Measurements from ENCODE around the gene PPM1H. TPM values are rescaled to one million over a fixed set of nuclear protein-coding genes. Genes with fewer than 3 reads are reported as not detected.

The PPM1H gene
- total and polyA plus RNA-seq, 10 of the 15 experiments (the other 5 are each of a cell fraction or from before 2014, with no cell fraction given), result 0.11 to 0.83 (median 0.49) TPM

GRCh38 chr12:62691309-62691708, 243.6 kb downstream of the PPM1H start:
- Histone ChIP-seq H3K9me3 (replicated peaks; ENCODE audit: control insufficient read depth, insufficient read depth, low read length) (no peaks in the 10 kb centered on the region), H3K9ac (ENCODE audit: control insufficient read depth, insufficient read depth, low read length) (no peak overlapping the region), H3K4me2 (ENCODE audit: control insufficient read depth, insufficient read depth) (no peak overlapping the region), H3K27me3 (replicated peaks in 1 of 2; ENCODE audit: control insufficient read depth in 2 of 2, insufficient read depth in 2 of 2, low read length in 1 of 2) (no peaks in the 10 kb centered on the region; a peak in 1 of 4 replicates), H3K27ac (ENCODE audit: control insufficient read depth, insufficient read depth) (no peak overlapping the region), H3K4me1 (ENCODE audit: control insufficient read depth, insufficient read depth, low read length) (no peaks in the 10 kb centered on the region; the same call in 1 of the 2 replicates), H3K4me3 (no peak overlapping the region), H2AFZ (ENCODE audit: control insufficient read depth, low read depth, low read length) (no peak overlapping the region), H3K36me3 (ENCODE audit: control insufficient read depth in 2 of 2, insufficient read depth in 2 of 2, low read length in 1 of 2) (no peaks in the 10 kb centered on the region), H4K20me1 (ENCODE audit: control insufficient read depth, insufficient read depth) (no peaks in the 10 kb centered on the region), H3K79me2 (ENCODE audit: control insufficient read depth, insufficient read depth, low read length) (no peaks in the 10 kb centered on the region)
- WGBS (ENCODE audit: insufficient coverage, insufficient replicate concordance, low lambda C conversion rate, missing lambda C conversion rate), result 63% methylated on average over 3 of the region's 3 CpGs
- DNase-seq (ENCODE audit: low read depth, low spot score) (no peak), ATAC-seq (no peak), FAIRE-seq (no peak)
- no TSS peak for BruUV-seq (replicated peaks)
- in situ Hi-C loops (cut with MboI) (no loop called here), intact Hi-C loops (cut with micrococcal nuclease; ENCODE audit: unreplicated experiment) (no loop called here)
- RAD21 ChIA-PET (ENCODE audit: unreplicated experiment), result no interaction called here
- TF ChIP-seq NR2C1 (IDR thresholded peaks at IDR 0.05), result peak; percentile 59
- peak; percentile 54 for TF ChIP-seq NR2F1 (conservative IDR thresholded peaks at IDR 0.05)
- TF ChIP-seq BHLHE40 (IDR thresholded peaks at IDR 0.05; ENCODE audit: borderline replicate concordance in 1 of 2, low read depth in 2 of 2, low read length in 1 of 2), result peak in 1 of 2 experiments; percentile 33; a peak in 1 of 4 replicates
- no peak for TF ChIP-seq USF2 (IDR thresholded peaks at IDR 0.05; ENCODE audit: borderline replicate concordance, low read depth, low read length)
- no peak for TF ChIP-seq SKIL (IDR thresholded peaks at IDR 0.05; ENCODE audit: low read depth, poor library complexity, severe bottlenecking)
- TF ChIP-seq CBFB (IDR thresholded peaks at IDR 0.05; ENCODE audit: low read depth), result no peak
- no peak for TF ChIP-seq ZBTB11 (CRISPR knock-in tag; IDR thresholded peaks at IDR 0.05)
- TF ChIP-seq ATF7 (IDR thresholded peaks at IDR 0.05; ENCODE audit: low read depth), result no peak
- TF ChIP-seq E2F8 (IDR thresholded peaks at IDR 0.05; ENCODE audit: low read depth, partially characterized antibody), result no peak
- no peak for TF ChIP-seq FOS (IDR thresholded peaks at IDR 0.05; ENCODE audit: borderline replicate concordance, extremely low read depth, insufficient read length)
- POLR2A ChIA-PET, result no interaction called here
- CTCF ChIA-PET, result no interaction called here
- SMC1A ChIA-PET (ENCODE audit: uncharacterized antibody, unreplicated experiment), result interaction anchor here (1.8 kb wide), 1 partner anchor 101 kb away, joined by 4 read pairs; no protein-coding TSS in a partner anchor

Measured in GM12878 (cell line).